HepG2 (cell line): Measurements from ENCODE around the gene ESPNL.

Source experiments
- CBX5 ChIP-seq: sonication (generic); formaldehyde crosslinking; IDR thresholded peaks from 2 replicates; pipeline ENCODE4 v1.4.0; 2020; ENCODE audit warnings: missing genetic modification reagents, borderline replicate concordance
- EED ChIP-seq: sonication (generic); formaldehyde crosslinking; IDR thresholded peaks from 2 replicates; pipeline ENCODE4 v1.5.0; 2020; ENCODE audit warnings: mild to moderate bottlenecking, missing genetic modification reagents
- EZH2 ChIP-seq: conservative IDR thresholded peaks from 2 replicates; pipeline ENCODE4 v1.6.1; 2012; ENCODE audit warnings: mild to moderate bottlenecking, low read depth, low read length, moderate library complexity
- JUN ChIP-seq: sonication (generic); formaldehyde crosslinking; IDR thresholded peaks from 2 replicates; pipeline ENCODE4 v1.4.0; 2020; ENCODE audit warnings: mild to moderate bottlenecking, missing genetic modification reagents
- MZF1 ChIP-seq: sonication (generic); formaldehyde crosslinking; IDR thresholded peaks from 2 replicates; pipeline ENCODE4 v1.8.1; 2023; ENCODE audit warnings: mild to moderate bottlenecking, missing genetic modification reagents, borderline replicate concordance
- TAF1 ChIP-seq: sonication (generic); formaldehyde crosslinking; IDR thresholded peaks from 2 replicates; pipeline ENCODE4 v1.4.0; 2020; ENCODE audit warnings: missing genetic modification reagents
- TF ChIP-seq, protein P1 (sequence below): sonication (generic); formaldehyde crosslinking; IDR thresholded peaks from 2 replicates; pipeline ENCODE4 v1.8.1; 2022; ENCODE audit warnings: low read depth, mild to moderate bottlenecking, missing genetic modification reagents
- TF ChIP-seq, protein P2 (sequence below): sonication (generic); formaldehyde crosslinking; IDR thresholded peaks from 2 replicates; pipeline ENCODE4 v1.5.0; 2020; ENCODE audit warnings: mild to moderate bottlenecking, missing genetic modification reagents, borderline replicate concordance

DNA sequence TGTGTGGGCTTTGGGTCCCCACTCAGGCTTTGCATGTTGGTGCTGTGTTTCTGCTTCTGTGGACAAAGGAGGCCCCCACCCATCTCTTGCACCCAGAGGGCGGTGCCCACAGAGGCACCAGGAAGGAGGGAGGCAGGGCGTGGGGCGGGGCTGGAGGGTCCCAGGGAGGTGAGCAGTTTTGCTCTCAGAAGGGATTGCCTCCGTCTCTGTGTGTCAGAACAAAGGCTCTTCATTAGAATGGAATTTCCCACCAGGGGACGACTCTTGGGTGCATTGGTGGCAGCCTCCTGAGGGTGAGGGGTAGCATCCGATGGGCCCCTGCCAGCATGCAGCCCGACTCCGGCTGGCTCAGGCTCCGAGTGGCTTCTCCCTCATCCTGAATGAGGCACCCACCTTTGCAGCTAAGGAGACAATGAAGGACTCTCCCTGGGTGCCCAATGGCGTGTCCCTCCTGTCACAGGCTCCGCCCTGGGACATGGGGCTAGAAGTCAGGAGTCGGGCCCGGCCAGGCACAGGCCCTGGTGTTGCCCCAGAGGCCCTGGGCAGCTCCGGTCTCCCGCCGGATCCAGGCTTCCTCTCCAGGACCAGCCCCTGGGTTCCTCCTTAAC, 51.6 kb downstream of the ESPNL start:
- TF ChIP-seq, protein P1, sequence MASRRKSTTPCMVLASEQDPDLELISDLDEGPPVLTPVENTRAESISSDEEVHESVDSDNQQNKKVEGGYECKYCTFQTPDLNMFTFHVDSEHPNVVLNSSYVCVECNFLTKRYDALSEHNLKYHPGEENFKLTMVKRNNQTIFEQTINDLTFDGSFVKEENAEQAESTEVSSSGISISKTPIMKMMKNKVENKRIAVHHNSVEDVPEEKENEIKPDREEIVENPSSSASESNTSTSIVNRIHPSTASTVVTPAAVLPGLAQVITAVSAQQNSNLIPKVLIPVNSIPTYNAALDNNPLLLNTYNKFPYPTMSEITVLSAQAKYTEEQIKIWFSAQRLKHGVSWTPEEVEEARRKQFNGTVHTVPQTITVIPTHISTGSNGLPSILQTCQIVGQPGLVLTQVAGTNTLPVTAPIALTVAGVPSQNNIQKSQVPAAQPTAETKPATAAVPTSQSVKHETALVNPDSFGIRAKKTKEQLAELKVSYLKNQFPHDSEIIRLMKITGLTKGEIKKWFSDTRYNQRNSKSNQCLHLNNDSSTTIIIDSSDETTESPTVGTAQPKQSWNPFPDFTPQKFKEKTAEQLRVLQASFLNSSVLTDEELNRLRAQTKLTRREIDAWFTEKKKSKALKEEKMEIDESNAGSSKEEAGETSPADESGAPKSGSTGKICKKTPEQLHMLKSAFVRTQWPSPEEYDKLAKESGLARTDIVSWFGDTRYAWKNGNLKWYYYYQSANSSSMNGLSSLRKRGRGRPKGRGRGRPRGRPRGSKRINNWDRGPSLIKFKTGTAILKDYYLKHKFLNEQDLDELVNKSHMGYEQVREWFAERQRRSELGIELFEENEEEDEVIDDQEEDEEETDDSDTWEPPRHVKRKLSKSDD (CRISPR knock-in tag): no peak
- TF ChIP-seq EED (CRISPR knock-in tag) (no peak), JUN (CRISPR knock-in tag) (no peak), EZH2 (no peak), CBX5 (CRISPR knock-in tag) (no peak), TAF1 (CRISPR knock-in tag) (no peak), MZF1 (CRISPR knock-in tag) (no peak)
- TF ChIP-seq, protein P2, sequence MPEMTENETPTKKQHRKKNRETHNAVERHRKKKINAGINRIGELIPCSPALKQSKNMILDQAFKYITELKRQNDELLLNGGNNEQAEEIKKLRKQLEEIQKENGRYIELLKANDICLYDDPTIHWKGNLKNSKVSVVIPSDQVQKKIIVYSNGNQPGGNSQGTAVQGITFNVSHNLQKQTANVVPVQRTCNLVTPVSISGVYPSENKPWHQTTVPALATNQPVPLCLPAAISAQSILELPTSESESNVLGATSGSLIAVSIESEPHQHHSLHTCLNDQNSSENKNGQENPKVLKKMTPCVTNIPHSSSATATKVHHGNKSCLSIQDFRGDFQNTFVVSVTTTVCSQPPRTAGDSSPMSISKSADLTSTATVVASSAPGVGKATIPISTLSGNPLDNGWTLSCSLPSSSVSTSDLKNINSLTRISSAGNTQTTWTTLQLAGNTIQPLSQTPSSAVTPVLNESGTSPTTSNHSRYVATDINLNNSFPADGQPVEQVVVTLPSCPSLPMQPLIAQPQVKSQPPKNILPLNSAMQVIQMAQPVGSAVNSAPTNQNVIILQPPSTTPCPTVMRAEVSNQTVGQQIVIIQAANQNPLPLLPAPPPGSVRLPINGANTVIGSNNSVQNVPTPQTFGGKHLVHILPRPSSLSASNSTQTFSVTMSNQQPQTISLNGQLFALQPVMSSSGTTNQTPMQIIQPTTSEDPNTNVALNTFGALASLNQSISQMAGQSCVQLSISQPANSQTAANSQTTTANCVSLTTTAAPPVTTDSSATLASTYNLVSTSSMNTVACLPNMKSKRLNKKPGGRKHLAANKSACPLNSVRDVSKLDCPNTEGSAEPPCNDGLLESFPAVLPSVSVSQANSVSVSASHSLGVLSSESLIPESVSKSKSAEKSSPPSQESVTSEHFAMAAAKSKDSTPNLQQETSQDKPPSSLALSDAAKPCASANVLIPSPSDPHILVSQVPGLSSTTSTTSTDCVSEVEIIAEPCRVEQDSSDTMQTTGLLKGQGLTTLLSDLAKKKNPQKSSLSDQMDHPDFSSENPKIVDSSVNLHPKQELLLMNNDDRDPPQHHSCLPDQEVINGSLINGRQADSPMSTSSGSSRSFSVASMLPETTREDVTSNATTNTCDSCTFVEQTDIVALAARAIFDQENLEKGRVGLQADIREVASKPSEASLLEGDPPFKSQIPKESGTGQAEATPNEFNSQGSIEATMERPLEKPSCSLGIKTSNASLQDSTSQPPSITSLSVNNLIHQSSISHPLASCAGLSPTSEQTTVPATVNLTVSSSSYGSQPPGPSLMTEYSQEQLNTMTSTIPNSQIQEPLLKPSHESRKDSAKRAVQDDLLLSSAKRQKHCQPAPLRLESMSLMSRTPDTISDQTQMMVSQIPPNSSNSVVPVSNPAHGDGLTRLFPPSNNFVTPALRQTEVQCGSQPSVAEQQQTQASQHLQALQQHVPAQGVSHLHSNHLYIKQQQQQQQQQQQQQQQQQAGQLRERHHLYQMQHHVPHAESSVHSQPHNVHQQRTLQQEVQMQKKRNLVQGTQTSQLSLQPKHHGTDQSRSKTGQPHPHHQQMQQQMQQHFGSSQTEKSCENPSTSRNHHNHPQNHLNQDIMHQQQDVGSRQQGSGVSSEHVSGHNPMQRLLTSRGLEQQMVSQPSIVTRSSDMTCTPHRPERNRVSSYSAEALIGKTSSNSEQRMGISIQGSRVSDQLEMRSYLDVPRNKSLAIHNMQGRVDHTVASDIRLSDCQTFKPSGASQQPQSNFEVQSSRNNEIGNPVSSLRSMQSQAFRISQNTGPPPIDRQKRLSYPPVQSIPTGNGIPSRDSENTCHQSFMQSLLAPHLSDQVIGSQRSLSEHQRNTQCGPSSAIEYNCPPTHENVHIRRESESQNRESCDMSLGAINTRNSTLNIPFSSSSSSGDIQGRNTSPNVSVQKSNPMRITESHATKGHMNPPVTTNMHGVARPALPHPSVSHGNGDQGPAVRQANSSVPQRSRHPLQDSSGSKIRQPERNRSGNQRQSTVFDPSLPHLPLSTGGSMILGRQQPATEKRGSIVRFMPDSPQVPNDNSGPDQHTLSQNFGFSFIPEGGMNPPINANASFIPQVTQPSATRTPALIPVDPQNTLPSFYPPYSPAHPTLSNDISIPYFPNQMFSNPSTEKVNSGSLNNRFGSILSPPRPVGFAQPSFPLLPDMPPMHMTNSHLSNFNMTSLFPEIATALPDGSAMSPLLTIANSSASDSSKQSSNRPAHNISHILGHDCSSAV: no peak
